IPS DF 4.7 (cell line): ENCODE measurements around the gene NRDC.
"Not testable (repeated sequence)": the region's sequence is repeated elsewhere in the genome, so short reads cannot be mapped to it uniquely, and the experiment has no call there.

Experiments
- DNase-seq: peaks from one replicate; pipeline ENCODE4 v3.0.0-alpha.2; 2013; ENCODE audit warnings: low spot score; ENCODE audit errors: extremely low read depth

The NRDC gene

DNA sequence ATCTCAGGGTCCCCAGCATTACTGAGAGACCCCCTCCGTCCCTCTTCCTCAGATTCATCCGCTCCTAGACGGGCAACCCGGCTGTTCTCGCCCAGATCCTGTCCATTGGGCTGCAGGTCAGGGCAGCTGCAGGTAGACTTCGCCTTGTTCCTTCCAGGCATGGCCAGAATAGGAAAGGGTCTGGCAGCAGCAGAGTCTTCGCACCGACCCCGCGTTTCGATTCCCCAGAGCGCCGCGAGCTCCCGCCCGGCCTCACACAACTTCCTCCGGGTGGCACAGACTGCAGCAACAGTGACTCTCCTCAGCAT, 265 bp downstream of the NRDC start:
- DNase-seq: no peak

DNA sequence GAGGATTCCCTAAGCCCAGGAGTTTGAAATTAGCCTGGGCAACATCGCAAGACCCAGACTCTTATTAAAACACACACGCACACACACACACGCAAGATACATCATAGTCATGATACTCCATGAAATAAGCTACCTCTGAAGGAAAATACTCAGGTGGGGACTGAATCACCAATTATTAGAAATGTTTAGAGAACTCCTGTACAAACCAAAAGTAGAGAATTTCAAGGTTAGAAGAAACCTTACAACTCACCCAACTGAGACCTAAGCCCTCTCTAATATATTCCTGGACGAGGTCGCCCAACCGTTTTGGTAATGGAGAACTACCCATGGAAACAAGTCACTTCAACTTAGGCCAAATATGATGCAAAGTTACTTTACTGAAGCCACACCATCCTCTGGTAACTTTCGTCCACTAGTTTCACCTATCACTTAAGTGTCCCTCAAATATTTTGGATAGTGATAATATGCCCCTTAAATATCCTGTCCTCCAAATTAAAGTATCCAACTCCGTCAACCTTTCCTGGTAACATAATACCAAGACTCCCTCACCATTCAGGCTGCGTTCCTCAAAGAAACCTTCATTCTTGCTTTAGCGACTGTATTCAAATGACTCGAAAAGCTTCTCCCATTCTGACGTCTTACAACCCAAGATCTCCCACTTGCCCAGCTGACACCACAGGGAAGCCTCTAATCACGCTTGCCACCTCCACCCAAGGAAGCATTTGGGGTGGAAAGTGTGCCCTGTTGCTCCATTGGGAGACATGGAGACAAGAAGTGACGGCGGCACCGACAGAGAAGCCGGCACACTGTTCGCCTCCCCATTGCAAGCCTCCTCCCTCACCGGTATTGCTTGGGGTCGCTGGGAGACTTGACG, 856 bp downstream of the NRDC start:
- no peak for DNase-seq

GRCh38 chr1:51875836-51876235, 2.7 kb downstream of the NRDC start:
- no peak for DNase-seq

GRCh38 chr1:51875291-51875772, 3.2 kb downstream of the NRDC start:
- no peak for DNase-seq

DNA sequence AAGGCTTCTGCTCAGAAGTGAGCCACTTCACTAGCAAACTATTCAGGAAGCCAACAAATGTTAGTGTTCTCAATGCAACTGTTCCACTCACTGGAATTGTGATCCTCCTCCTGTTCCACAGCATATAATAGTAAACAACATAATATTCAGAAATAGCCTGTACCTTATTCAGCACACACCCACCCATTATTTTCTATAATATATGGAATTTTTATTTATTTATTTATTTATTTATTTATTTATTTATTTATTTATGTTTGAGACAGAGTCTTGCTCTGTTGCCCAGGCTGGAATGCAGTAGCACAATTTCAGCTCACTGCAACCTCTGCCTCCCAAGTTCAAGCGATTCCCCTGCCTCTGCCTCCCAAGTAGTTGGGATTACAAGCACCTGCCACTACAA, 5.3 kb downstream of the NRDC start:
- not testable (repeated sequence) for DNase-seq

- DNase-seq: no peak
These were observed 7.1 kb downstream of the NRDC start for GRCh38 chr1:51871351-51871975.

- no peak for DNase-seq
These were observed 7.8 kb downstream of the NRDC start for GRCh38 chr1:51870603-51871350.

- DNase-seq: no peak
These were observed 10.9 kb downstream of the NRDC start for GRCh38 chr1:51867479-51868232.

GRCh38 chr1:51863384-51863783, 15.1 kb downstream of the NRDC start:
- no peak for DNase-seq

DNA sequence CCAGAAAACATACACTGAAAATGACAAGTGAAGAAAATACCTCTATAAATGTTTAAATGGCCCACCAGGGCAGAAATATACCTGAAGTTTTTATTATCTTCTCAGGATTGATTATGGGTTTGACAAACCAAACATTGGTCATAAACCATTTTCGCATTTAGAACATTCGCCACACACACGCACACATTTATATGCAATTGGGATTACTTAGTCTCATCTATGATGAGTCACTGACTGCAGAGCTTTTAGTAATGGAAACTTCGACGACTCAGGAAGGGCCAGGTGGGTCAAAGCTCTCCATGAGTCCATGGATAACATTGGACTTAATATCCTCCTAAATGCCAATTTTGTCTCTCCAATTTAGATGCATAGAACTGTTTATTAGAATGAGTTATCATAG, 16.9 kb downstream of the NRDC start:
- no peak for DNase-seq

DNA sequence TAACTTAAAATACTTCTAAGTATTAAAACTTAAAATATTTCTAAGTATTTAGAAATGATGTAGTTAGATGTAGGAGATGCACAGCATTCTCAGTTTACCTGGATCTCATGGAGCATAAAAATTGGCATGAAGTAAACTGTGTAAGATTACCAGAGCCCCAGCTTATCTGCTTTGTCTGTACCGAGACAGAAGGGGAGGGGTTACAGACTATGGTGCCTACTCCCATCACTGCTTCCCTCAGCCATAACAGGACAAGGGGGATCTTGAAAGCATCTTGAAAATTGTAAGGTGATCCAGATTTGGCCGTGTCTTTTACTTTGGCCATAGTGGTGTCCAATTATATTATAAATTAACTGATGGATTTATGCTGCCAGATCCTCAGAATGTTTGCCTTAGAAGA, 18.8 kb downstream of the NRDC start:
- no peak for DNase-seq

DNA sequence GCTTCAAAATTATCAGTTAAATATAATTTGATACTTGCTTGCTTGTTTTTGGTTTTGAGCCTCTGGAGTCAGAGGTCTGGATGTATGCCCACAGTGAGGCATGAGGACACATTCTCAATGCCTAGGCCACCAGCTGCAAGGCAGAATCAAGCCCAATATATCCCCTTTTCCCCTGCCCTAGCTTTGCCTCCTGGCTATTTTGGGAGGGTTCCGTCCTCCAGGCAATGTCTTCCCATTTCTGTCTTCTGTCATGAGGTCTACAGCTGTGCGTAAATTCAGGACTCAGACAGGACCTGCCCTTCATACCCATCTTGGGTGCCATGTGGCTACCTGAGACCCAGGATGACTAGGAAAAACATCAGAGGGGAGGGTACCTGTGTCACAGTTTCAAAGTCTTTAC, 19.2 kb downstream of the NRDC start:
- no peak for DNase-seq

DNA sequence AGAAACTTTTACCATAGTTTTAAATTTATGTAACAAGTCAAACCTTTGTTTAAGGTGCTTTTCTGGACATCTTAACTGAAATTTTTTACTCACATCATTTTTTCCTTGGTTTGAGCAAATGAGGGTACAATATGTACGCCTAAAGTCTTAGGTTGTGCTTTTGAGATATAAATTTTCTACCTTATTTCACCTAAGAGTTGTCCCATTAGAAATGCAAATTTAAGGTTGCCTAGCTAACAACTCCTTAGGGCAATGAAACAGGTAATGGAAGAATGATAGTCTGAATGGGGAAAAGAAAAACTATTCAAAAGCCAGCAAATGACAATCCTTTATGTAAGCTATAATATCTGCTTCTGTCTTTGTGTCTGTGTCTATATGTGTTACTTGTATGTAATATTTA, 19.6 kb downstream of the NRDC start:
- DNase-seq: no peak

- no peak for DNase-seq
These were observed 21.8 kb downstream of the NRDC start for GRCh38 chr1:51856745-51857144.

DNA sequence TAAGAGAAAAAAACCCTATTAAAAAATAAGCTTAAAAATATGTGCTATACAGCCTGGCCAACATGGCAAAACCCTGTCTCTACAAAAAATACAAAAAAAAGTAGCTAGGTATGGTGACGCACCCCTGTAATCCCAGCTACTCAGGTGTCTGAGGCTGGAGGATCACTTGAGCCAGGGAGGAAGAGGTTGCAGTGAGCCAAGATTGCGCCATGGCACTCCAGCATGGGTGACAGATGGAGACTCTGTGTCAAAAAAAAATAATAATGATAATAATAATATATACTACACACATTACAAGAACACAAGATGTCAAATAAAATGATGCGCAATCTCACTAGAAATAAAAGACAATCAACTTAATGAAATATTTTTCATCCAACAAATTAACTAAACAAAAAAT, 22.9 kb downstream of the NRDC start:
- DNase-seq: no peak

GRCh38 chr1:51853360-51853759, 25.2 kb downstream of the NRDC start:
- no peak for DNase-seq

DNA sequence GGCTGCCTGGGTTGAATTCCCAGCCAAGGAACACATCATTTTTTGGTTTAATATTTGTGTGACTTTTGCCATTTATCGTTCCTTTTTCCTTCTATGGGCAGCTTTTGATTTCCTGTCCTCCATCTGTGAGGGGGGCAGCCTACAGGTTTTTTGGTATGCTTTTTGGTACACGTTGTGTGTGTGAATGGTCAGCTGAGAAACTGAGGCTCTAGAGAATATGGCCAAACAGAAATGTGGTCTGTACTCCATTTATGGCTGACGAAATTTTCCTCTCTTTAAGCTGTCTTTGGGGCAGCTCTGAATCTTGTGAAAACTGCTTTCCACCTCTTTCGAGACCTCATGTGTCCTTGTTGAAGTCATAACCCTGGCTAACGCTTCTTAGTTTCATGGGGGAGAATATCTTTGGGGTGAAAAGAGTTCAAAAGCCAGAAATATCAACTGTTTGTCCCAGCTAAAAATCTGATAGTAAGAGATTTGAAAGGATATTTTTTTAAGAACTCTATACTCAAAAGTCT, 26.6 kb downstream of the NRDC start:
- no peak for DNase-seq

GRCh38 chr1:51850420-51851223, 27.9 kb downstream of the NRDC start:
- no peak for DNase-seq

DNA sequence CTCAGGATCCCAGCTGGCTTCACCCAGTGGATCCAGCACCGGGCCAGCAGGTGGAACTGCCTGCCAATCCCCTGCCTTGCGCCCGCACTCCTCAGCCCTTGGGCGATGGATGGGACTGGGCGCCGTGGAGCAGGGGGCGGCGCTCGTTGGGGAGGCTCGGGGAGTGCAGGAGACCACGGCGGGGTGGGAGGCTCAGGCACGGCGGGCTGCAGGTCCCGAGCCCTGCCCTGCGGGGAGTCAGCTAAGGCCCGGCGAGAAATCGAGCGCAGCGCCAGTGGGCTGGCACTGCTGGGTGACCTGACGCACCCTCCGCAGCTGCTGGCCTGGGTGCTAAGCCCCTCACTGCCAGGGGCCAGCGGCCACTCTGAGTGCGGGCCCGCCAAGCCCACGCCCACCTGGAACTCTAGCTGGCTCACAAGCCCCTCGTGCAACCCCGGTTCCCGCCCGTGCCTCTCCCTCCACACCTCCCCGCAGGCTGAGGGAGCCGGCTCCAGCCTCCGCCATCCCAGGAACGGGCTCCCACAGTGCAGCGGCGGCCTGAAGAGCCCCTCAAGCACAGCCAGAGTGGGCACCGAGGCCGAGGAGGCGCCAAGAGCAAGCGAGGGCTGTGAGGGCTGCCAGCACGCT, 31.1 kb downstream of the NRDC start:
- DNase-seq: no peak

- DNase-seq: no peak
These were observed 34.6 kb downstream of the NRDC start for GRCh38 chr1:51843948-51844347.
